SKM-1 treated with dmso at 0.1 percent for 144 hours (cell line): ENCODE results near the gene ZNF653.
"Not testable (repeated sequence)": the region's sequence is repeated elsewhere in the genome, so short reads cannot be mapped to it uniquely, and the experiment has no call there.

Source experiments
- DNase-seq: peaks from one replicate; lab custom pipeline; 2025; ENCODE audit not compliant: unreplicated experiment; lab: John Stamatoyannopoulos, UW

ZNF653 gene

DNA sequence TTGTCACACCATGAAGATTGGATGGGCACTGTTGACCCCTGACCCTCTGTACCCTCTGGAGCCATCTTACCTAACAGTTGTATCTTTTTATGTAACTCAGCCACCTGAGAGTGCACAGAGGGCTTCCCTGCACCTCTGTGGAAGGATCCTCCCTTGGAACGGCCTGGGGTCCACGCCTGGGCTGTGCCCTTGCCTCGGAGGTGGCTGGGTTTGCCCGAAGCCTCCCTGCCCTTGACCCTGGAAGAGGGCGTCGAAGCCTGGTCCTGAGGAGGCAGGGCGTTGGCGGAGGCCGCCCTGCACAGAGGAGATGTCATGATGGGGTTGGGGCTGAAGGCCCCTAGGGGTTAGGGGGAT, 71.0 kb downstream of the ZNF653 start:
- no peak for DNase-seq

DNA sequence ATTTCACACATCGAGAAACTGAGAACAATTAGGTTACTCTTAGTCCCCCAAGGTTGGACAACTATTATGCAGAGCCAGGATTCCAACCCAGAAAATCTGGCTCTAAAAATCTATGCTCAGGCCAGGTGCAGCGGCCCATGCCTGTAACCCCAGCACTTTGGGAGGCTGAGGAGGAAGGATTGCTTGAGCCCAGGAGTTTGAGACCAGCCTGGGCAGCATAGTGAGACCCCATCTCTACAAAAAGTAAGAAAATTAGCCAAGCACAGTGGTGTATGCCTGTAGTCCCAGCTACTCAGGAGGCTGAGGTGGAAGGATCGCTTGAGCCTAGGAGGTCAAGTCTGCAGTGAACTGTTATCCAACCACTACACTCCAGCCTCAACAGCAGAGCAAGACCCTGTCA, 72.1 kb downstream of the ZNF653 start:
- DNase-seq, result not testable (repeated sequence)
